H1 (cell line): ENCODE measurements around the gene STARD6. TPM values are rescaled to one million over a fixed set of nuclear protein-coding genes. Genes with fewer than 3 reads are reported as not detected.

Experiments
- CBX8 ChIP-seq: fragments of 300-800, 300-1000 bp; sonication (generic); IDR thresholded peaks from 2 replicates; pipeline ENCODE4 v1.7.1; 2016; ENCODE audit warnings: low read depth, low read length, borderline replicate concordance
- TAF7 ChIP-seq: optimal IDR thresholded peaks from 2 replicates; pipeline ENCODE3; 2011; ENCODE audit warnings: low read depth, mild to moderate bottlenecking, inconsistent platforms, low read length, moderate library complexity, borderline replicate concordance
- polyA plus RNA-seq, 7 experiments: library from polyadenylated mRNA; depleted of rRNA in 3 of 7; stranded (reverse) in 5 of 7; unstranded in 2 of 7; fragments of >200 nt in 5 of 7; fragments of 200-250 nt in 2 of 7; gene quantifications; 1 replicate in 5 of 7; 2 replicates in 1 of 7; 4 replicates in 1 of 7; pipeline versions ENCODE4 v1.2.1 to v1.2.3, GENCODE V29; 2011 to 2013; ENCODE audit warnings: missing spikeins in 2 of 7, mixed read lengths in 2 of 7
- total RNA-seq: library from RNA; stranded (reverse); fragmentation: NEBNext Ultra II Directional; extraction: Animal tissue kit (Norgen Biotek cat#: 25700); gene quantifications from 2 replicates; pipeline ENCODE4 v1.2.1, GENCODE V29; 2021

The STARD6 gene
- total and polyA plus RNA-seq, 2 of the 8 experiments (the other 6 are each of a cell fraction or from before 2014, with no cell fraction given) = not detected

DNA sequence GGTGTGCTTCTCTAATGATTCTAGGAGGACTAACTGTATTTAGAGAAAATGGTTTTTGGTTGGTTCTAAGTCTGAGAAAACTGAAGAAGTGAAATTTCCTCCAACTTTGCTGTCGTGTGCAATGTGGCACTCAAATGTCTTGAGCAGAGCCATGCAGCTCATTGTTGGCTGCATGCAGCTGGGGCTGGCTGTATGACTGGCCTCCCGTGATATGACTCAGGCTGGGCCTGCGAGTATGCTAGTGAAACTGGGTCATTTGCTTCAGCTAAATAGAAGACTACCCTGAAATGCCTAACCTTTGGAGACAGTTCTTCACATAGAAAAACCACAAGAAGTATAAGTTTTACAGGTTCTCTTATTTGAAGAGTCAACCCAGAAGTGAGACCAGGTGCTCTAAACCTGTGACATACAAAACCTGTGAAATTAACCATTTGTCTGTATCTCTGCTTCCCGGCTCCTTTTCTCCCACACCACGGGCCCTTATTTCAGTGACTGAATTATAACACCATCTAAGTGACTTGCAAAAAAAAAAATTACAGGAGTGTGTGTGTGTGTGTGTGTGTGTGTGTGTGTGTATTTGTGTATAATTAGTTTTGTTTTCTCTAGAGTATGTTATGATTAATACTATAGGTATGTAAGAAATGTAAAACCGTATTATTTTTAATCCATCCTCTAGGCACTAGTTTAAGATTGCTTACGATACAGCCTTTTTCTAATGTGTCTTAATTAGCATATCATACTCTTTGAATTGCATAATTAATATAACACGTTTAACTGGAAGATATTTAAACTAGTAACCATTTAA, 72.5 kb downstream of the STARD6 start (continued):
- TF ChIP-seq TAF7 (no peak), CBX8 (no peak)
